Stimulated activated CD8-positive, alpha-beta memory T cell treated with anti-CD3 and anti-CD28 coated beads, Interleukin-15, amount 100 ng/mL, for 24 hours (primary cell): Measurements from ENCODE around the gene B4GALNT1.
"Not testable (repeated sequence)": the region's sequence is repeated elsewhere in the genome, so short reads cannot be mapped to it uniquely, and the experiment has no call there.

ENCODE experiments used
- DNase-seq: peaks from one replicate; pipeline ENCODE4 v3.0.0-alpha.2; 2020; ENCODE audit warnings: low read depth

The B4GALNT1 gene

DNA sequence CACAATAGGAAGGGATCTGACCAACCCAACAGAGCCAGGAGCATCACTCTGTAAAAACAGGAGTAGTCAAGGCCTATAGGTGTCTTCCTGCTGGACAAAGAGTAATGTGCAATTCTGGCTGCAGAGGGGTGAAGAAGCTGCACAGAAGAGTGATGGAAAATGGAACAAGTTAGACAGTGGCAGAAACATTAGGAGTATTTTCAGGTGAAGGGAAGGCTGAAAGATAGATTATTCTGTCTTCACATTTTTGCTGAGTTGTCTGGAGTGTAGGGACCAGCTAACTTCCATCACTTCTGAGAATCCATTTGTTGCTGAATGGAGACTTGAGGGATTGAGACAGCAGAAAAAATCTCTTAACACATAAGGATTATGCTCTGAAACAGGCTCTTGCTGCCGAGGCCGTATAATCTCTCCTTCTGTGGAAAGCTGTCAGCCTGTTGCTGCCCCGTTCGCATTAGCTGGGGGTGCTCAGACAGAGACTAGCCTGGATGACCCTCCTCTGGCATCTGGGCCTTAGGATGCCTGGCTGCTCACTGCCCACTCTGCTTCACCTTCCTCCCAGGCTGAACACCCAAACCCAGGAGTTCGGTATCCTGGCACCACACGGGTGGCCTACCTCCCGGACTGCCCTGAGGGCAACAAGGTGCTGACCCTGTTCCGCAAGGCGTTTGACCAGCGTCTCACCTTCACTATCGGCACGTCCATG is 24.9 kb downstream of the B4GALNT1 start:
- DNase-seq, result no peak

DNA sequence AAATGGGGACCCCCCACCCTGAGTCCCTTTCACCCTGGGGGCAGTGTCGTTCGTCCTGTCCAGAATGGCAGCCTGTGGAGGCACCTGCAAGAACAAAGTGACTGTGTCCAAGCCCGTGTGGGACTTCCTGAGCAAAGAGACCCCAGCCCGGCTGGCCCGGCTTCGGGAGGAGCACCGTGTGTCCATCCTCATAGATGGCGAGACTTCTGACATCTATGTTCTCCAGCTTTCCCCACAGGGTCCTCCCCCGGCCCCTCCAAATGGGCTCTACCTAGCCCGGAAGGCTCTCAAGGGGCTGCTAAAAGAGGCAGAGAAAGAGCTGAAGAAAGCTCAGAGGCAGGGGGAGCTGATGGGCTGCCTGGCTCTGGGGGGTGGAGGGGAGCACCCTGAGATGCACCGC is 26.2 kb downstream of the B4GALNT1 start:
- DNase-seq, result no peak

DNA sequence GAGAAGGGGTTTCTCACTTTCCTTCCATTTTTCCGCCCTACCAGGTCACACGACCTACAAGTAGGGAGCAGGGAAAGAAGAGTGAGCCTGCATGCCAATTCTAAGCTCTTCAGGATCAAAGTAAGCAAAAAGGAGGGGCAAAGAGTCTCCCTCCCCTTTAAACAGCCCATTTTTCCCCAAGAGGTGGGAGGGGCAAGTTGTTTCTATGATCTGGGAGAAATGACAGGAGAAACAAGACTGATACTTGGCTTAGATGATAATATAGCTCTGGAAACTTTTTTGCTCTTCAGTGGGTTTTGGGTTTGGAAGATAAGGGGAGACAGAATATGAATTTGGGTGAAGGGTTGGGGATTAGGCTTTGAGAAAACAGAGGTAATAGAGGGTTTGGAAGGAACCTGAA is 26.6 kb downstream of the B4GALNT1 start:
- DNase-seq, result no peak

GRCh38 chr12:57605811-57606311 is 27.1 kb downstream of the B4GALNT1 start:
- DNase-seq, result no peak

DNA sequence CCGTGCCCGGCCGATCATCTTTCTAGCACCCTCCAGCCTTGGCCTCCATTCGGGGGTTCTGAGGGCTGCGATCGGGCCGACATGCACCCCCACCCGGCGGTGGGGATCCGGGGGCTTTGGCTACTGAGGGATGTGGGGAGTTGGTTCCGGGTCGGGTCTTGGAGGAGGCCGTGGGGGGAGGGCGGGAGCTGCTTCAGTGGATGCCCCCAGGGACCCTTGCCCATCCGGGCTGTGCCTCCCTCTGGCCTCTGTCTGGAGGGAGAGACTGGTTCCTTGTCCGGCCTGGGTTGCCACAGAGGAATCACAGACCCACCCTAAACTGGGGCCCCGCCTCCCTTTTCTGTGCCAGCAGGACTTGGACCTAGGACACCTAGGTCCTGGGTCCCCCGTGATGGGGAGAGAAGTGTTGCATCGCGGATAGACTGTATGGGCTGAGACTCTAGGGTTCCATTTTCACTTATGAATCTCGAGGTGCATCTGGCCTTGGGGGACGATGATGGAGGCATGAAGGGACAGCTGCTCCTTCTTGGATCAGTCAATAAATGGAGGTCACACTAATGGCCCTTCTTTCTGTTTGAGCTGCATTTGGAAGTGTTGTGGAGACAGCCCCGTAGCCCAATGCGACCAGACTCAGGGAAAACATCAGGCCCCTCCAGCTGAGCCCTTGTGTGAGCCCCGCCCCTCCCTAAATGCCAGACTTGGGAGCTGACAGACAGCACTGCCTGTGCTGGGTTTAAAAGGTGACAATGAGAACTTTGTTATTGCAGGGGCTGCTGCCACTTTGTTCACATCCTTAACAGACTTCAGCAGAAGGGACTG is 27.8 kb downstream of the B4GALNT1 start:
- no peak for DNase-seq

DNA sequence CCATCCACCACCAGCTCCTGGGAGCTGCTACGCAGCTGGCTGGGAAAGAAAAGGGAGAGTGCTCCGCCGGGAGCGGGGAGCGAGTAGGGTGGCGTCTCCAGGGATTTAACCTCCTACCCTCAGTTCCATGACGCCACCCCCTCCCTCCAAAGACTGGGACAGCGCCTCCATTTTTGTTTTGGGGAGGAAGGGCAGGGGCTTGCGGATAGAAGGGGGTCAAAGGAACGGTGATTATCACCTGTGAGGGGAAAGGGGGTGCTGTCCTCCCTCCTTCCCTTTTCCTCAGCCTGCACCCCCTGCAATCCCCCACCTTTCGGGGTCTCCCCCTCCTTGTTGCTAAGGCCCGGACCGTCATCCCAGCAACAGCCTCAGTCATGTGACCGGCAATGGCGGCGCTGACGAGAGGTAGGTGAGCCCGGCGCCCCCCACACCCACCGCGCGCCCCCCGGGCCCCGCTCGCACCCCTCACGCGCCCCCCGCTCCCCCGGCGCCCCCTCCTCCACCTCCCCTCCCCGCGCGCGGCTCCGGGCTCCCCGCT is 28.5 kb downstream of the B4GALNT1 start, which contains the start of gene DTX3:
DTX3 (plus strand) TSS at position 371 of the 538 bp plus-strand sequence. CDS start 1,694 bp downstream, outside the sequence.
- DNase-seq, result no peak

DNA sequence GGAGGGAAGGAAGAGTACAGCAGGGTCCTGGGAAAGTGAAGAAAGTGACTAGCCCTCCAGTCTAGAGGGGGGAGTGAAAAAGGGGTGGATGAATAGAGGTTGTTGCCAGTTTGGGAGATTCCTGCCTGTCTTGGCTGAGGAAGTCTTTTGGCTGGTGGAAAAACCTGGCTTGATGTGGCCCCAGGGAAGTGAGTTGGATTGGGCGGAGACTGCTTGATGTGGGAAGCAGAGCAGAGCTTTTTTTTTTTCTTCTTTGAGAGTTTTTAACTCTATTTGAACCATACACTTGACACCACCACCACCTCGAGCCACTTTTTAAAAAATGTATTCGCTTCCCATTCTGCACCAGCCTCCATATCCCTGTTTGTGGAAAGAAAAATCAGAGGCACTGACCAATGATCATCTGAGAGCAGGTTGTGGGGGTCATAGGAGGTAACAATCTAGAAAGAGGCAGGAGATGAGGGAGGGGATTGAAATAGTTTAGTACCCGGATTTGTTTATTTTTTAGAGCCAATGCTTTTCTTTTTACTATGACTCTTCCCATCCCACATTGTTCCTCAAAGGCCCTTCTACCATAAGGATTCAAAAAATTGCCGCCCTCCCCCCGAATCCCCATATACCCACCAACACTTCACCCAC is 29.1 kb downstream of the B4GALNT1 start:
- DNase-seq, result no peak

DNA sequence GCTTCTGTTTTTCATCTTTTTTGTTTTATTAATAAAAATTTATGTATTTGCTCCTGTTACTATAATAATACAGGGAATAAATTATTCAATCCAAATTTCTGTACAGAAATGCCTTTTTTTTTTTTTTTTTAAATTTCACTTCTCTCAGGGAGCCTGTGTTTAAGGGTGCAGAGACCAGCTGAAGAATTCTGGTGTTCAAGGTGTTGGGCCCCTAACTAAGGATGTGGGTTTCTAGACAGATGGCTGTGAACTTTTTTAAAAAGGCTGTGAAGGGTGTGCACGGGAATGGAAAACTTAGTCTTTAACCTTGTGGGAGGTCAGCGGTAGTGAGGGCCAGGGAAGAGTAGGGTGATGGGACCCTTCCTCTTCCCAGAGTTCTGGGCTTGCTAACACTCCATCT is 29.7 kb downstream of the B4GALNT1 start:
- DNase-seq, result no peak

DNA sequence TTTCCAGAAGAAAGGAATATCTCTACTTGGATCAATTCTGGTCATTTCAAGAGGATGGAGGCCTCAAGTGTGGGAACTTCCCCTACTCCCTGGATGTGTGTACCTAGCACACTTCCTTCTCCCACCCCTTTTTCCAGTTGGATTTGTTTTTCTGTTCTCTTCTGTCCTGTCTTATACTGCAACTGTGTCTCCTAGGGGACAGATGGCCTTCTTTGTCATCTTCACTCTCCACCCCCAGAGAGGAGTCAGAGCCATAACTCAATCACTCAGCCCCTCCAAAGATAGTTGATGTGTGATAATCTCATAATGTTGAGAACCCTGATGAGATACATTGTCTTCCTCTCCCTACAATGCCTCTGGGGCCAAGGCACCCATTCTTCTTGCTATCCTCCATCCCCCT is 30.5 kb downstream of the B4GALNT1 start:
- DNase-seq, result no peak

GRCh38 chr12:57600395-57600794 is 32.6 kb downstream of the B4GALNT1 start:
- DNase-seq, result no peak

- DNase-seq, result no peak
Measured at GRCh38 chr12:57593187-57593586, 39.8 kb downstream of the B4GALNT1 start.

DNA sequence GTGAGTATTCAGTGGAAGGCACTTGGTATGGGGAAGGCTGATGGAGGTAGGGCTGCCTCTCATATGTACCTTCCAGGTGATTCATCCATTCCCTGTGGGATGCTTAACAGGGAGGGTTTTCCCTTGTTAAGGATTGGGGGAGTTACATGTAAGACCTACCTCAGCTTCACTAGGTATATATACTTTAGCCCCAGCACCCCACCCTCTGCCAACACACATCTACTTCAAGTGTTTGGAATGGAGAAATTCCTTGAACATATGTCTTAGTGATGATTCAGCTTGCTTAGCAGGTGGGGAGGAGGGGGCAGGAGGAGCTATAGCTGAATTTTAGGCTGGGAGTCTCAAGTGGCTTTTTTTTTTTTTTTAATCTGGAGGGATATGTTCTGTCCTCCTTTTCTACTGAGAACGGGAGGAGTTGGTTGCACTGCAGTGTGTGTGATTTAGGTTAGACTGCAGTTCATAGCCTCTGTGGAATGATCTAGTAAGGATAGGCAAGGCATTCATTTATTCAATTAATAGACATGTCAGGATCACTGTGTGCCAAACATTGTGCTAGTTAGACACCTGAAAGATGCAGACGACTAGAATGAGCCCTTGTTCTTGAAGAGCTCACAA is 40.3 kb downstream of the B4GALNT1 start:
- no peak for DNase-seq

DNA sequence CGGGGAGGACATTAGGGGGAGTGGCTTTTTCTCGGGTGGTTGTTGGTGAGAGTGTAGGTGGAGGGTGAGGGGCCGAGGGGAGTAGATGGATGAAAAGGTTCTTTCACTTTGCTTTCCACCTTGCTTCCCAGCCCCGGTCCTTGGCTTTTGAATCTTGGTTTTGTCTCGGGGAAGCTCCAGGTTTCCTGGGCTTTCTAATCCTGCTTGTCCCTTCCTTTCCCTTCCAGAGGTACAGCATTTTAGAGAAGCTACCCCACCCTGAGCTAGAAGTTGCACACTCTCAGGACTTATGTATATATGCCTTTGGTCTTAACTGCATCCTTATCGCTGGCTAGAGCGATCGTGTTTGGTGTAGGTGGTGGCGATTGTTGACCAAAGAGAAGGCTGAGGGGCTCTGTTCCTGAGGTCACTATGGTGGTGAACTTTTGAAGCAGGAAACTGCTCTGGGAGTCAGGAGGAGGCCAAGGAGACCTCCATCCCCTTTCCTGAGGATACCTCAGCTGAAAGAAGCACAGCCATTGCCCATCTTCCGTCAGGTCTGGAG is 41.1 kb downstream of the B4GALNT1 start:
- DNase-seq, result no peak

DNA sequence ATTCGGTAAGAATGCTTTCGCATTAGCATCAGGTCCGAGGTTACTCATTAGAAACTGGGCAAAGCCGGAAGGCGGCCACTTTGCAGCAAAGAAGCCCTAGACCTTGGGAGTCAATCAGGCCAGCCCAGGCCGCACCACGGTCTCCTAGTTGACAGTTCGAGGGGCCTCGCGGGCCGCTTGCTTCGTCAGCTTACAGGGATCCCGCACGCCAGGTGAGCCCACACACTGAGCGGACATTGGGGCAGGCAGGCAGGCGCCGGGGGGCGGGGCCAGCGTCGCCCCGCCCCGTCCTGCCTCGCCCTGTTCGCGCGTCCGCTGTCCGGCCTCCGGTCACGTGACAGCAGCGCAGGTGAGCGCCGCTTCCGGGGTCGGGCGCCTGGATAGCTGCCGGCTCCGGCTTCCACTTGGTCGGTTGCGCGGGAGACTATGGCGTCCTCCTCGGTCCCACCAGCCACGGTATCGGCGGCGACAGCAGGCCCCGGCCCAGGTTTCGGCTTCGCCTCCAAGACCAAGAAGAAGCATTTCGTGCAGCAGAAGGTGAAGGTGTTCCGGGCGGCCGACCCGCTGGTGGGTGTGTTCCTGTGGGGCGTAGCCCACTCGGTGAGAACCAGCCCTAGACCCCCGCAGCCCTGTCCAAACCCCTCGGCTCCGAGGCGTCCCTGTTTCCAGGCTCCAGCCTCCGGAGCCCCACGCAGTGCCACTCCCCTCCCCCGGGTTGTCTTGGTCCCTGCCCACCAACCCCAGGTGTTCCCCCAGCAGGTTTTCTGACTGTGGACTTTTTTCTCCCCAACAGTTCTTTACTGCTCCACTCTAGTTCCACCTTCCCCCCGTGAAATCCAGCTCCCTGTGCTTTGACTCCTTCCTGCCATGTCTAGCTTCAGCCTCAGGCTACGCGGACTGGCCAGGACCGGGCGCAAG is 41.9 kb downstream of the B4GALNT1 start, which contains the start of gene PIP4K2C:
PIP4K2C (plus strand) TSS at position 329 of the 918 bp plus-strand sequence; CDS start at position 427, 98 bp downstream.
- peak; percentile 56 for DNase-seq

DNA sequence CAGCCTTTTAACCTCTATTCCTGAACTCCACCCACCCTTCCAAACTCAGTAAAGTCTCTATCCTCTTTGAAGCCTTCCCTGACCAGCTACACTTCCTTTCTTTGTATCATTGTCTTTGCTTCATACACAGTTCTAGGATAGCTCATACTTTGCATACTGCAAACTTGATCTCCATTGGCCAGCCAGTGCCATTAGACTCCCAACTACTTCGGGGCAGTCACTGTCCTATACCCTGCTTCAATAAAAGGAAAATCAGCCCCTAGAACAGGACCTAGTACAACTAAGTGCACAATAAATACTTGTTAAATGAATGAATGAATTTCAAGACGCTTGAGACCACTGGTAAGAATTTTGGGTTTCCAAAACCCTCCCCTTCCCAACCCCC is 42.5 kb downstream of the B4GALNT1 start:
- no peak for DNase-seq

- not testable (repeated sequence) for DNase-seq
Measured at GRCh38 chr12:57588951-57589610, 43.9 kb downstream of the B4GALNT1 start.

- DNase-seq, result no peak
Measured at GRCh38 chr12:57586832-57587429, 46.1 kb downstream of the B4GALNT1 start.

- DNase-seq, result no peak
Measured at GRCh38 chr12:57586128-57586527, 46.9 kb downstream of the B4GALNT1 start.

DNA sequence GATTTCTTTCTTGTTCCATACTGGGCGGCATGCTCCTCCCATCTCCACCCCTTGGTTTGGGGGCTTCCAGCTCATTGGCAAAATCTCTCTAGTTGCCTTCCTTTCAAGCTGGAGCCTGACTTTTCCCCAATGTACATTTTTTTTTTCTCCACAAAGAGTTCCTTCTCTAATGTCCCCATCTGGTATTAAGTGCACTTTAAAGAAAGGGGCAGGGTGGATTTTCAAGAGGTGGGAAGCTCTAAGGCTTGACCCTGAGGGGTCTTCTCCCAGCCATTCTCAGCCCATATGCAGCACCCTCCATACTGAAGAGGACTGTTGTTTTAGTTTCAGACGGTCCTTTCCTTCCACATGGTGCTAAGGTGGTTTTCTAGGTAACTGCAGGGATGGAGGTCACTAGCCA is 47.8 kb downstream of the B4GALNT1 start:
- DNase-seq, result no peak
